Measurements from ENCODE around the gene ECHS1. TPM values are rescaled to one million over a fixed set of nuclear protein-coding genes. Genes with fewer than 3 reads are reported as not detected.

ECHS1 gene
- total and polyA plus RNA-seq, 9 of the 15 experiments (the other 6 are each of a cell fraction or from before 2014, with no cell fraction given) = 16.6 to 100 (median 68.1) TPM

DNA sequence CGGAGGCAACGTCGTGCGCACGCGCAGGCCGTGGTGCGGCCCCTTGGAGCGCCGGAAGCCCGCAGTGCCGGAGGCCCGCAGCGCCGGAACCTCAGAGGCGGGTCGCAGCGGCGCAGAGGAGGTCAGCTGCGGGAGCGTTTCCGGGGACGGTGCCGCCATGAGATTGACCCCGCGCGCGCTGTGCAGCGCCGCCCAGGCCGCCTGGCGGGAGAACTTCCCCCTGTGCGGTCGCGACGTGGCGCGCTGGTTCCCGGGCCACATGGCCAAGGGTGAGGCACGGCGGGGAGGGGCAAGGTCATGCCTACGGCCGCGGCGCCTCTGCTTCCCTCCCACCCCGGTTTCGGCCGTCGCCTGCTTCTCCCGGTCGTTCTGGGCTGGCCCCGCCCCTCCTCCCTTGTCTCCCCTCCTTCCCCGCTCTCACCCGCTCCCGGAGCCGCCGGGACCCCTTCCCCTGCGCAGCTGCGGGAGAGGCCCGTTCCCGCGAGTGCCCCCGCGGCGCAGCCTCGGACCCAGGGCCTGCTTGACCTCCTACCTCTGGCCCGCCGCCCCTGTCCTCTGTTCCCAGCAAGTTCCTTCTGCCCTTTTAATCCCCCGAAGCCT lies 21.0 kb upstream of the ECHS1 start, which contains the start of gene MTG1 (continued):
- TF ChIP-seq, protein P1, sequence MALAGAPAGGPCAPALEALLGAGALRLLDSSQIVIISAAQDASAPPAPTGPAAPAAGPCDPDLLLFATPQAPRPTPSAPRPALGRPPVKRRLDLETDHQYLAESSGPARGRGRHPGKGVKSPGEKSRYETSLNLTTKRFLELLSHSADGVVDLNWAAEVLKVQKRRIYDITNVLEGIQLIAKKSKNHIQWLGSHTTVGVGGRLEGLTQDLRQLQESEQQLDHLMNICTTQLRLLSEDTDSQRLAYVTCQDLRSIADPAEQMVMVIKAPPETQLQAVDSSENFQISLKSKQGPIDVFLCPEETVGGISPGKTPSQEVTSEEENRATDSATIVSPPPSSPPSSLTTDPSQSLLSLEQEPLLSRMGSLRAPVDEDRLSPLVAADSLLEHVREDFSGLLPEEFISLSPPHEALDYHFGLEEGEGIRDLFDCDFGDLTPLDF (CRISPR knock-in tag; IDR thresholded peaks at IDR 0.05) = peak; percentile 93
- TF ChIP-seq GABPA (tag; conservative IDR thresholded peaks at IDR 0.05; ENCODE audit: low read depth) (peak; percentile 99), YY1 (IDR thresholded peaks at IDR 0.05; ENCODE audit: borderline replicate concordance in 1 of 3, control insufficient read depth in 1 of 3, extremely low read depth in 1 of 3, insufficient read depth in 3 of 3, insufficient read length in 1 of 3, insufficient replicate concordance in 2 of 3, low read depth in 1 of 3, low read length in 2 of 3) (peak; percentile 56 to 91 (median 90)), ZBTB1 (CRISPR knock-in tag; IDR thresholded peaks at IDR 0.05; ENCODE audit: borderline replicate concordance, low read depth) (peak; percentile 100), ZBTB7A (IDR thresholded peaks at IDR 0.05; ENCODE audit: borderline replicate concordance, control insufficient read depth, low read depth, low read length) (peak; percentile 75; the same call in 1 of the 2 replicates), RBM34 (IDR thresholded peaks at IDR 0.05; ENCODE audit: borderline replicate concordance, insufficient read depth, low read length) (0 out of 2 replicates have a peak, but pooled peaks have one; percentile 88), KDM5B (IDR thresholded peaks at IDR 0.05; ENCODE audit: insufficient replicate concordance, low read depth, low read length) (peak; percentile 60), MAZ (CRISPR knock-in tag; conservative IDR thresholded peaks at IDR 0.05 in 1 of 2, IDR thresholded peaks at IDR 0.05 in 1 of 2) (peak in 1 of 2 experiments; percentile 93), ZNF316 (IDR thresholded peaks at IDR 0.05) (peak; percentile 7; the same call in 1 of the 2 replicates), FOXM1 (IDR thresholded peaks at IDR 0.05; ENCODE audit: low read depth) (no peak), FOXM1 (CRISPR knock-in tag; IDR thresholded peaks at IDR 0.05; ENCODE audit: low read depth) (peak; percentile 87), ELF1 (tag; IDR thresholded peaks at IDR 0.05) (peak; percentile 84), MECOM (CRISPR knock-in tag; IDR thresholded peaks at IDR 0.05) (no peak), JUN (IDR thresholded peaks at IDR 0.05; ENCODE audit: borderline replicate concordance, low read depth, low read length) (peak; percentile 21; the same call in 1 of the 2 replicates), JUN (CRISPR knock-in tag; IDR thresholded peaks at IDR 0.05; ENCODE audit: borderline replicate concordance) (no peak; the same call in 1 of the 2 replicates)
- TF ChIP-seq, protein P2, sequence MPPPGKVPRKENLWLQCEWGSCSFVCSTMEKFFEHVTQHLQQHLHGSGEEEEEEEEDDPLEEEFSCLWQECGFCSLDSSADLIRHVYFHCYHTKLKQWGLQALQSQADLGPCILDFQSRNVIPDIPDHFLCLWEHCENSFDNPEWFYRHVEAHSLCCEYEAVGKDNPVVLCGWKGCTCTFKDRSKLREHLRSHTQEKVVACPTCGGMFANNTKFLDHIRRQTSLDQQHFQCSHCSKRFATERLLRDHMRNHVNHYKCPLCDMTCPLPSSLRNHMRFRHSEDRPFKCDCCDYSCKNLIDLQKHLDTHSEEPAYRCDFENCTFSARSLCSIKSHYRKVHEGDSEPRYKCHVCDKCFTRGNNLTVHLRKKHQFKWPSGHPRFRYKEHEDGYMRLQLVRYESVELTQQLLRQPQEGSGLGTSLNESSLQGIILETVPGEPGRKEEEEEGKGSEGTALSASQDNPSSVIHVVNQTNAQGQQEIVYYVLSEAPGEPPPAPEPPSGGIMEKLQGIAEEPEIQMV (tag; conservative IDR thresholded peaks at IDR 0.05; ENCODE audit: low read depth) = no peak
- TF ChIP-seq, protein P3, sequence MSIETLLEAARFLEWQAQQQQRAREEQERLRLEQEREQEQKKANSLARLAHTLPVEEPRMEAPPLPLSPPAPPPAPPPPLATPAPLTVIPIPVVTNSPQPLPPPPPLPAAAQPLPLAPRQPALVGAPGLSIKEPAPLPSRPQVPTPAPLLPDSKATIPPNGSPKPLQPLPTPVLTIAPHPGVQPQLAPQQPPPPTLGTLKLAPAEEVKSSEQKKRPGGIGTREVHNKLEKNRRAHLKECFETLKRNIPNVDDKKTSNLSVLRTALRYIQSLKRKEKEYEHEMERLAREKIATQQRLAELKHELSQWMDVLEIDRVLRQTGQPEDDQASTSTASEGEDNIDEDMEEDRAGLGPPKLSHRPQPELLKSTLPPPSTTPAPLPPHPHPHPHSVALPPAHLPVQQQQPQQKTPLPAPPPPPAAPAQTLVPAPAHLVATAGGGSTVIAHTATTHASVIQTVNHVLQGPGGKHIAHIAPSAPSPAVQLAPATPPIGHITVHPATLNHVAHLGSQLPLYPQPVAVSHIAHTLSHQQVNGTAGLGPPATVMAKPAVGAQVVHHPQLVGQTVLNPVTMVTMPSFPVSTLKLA (conservative IDR thresholded peaks at IDR 0.05) = peak; percentile 74 to 92; a peak in 3 of 4 replicates
